GM10266 (cell line): ENCODE data around the gene CLEC11A.
"Not testable (repeated sequence)": the region's sequence is repeated elsewhere in the genome, so short reads cannot be mapped to it uniquely, and the experiment has no call there.

Experiments used
- DNase-seq: peaks from one replicate; pipeline ENCODE4 v3.0.0; 2012; ENCODE audit errors: extremely low spot score
- TF ChIP-seq, protein P1 (sequence below): IDR thresholded peaks from 2 replicates; pipeline ENCODE4 v1.5.1; 2012; ENCODE audit warnings: mild to moderate bottlenecking, low read depth; ENCODE audit not compliant: control insufficient read depth, insufficient read depth; ENCODE audit errors: missing control alignments

Gene CLEC11A

DNA sequence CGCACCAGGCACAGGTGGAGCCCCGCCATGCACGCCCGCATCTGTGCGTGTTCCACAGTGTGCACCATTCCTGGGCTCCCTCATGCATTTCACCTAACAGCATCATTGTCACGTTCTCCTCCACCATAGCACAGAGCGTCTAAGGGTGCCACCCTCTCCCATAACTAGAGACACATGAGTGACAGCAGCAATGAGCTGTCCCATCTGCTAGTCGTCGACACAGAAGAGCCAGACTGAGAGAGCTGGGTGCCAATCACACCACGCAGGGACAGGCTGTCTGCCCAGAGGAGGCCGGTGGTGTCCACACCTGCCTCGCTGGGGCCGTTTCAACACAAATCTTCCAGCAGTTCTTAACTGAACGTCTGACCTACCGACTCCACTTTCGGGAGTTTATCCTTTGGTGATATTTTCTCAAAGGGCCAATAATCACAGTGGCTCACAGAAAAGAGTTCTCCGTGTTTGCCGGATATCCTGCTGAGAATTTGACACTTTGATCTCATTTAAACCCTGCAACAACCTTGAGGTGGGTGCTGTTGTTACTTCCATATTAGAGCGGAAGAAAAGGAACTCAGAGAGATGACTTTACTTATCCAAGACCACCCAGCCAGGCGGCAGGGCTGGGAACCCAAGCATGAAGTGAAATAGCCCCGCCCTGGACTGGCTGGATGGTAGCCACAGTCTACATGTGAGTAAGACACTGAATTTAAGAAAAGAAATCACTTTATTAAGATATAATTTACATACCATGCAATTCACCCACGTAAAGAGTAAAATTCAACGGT lies 16.2 kb downstream of the CLEC11A start:
- DNase-seq = no peak
- TF ChIP-seq, protein P1, sequence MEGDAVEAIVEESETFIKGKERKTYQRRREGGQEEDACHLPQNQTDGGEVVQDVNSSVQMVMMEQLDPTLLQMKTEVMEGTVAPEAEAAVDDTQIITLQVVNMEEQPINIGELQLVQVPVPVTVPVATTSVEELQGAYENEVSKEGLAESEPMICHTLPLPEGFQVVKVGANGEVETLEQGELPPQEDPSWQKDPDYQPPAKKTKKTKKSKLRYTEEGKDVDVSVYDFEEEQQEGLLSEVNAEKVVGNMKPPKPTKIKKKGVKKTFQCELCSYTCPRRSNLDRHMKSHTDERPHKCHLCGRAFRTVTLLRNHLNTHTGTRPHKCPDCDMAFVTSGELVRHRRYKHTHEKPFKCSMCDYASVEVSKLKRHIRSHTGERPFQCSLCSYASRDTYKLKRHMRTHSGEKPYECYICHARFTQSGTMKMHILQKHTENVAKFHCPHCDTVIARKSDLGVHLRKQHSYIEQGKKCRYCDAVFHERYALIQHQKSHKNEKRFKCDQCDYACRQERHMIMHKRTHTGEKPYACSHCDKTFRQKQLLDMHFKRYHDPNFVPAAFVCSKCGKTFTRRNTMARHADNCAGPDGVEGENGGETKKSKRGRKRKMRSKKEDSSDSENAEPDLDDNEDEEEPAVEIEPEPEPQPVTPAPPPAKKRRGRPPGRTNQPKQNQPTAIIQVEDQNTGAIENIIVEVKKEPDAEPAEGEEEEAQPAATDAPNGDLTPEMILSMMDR = no peak

- TF ChIP-seq, protein P1 = no peak
Measured at GRCh38 chr19:50739914-50740426, 16.8 kb downstream of the CLEC11A start.

DNA sequence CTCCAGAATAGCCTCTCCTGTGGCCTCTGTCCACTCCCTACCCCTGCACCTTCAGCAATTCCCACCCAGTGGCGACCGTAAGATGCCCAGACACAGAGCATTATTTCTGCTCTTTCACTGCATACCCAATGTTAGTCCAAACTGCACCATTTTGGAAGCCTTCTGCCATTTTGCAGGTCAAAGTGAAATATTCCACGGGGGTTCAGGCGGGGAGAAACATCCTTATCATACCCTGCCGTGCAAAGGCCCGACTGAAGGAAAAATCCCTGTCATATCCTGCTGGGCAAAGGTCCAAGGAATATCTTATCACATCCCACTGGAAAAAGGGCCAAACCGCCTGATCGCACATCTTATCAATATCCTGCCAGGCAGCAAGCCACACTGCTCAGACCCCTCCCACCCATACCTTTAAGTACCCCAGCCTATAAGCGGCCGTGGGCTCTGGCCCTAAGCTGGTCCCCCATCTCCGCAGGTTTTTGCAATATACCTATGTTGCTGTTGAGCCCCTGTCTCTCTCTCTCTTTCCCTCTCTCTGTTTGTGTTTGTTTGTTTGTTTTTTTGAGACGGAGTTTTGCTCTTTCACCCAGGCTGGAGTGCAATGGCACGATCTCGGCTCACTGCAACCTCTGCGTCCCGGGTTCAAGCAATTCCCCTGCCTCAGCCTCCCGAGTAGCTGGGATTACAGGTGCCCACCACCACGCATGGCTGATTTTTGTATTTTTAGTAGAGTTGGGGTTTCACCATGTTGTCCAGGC lies 18.2 kb downstream of the CLEC11A start:
- TF ChIP-seq, protein P1 = no peak
- DNase-seq = no peak

More at GRCh38 chr19:50739914-50740426, 16.8 kb downstream of the CLEC11A start:
- DNase-seq = no peak

DNA sequence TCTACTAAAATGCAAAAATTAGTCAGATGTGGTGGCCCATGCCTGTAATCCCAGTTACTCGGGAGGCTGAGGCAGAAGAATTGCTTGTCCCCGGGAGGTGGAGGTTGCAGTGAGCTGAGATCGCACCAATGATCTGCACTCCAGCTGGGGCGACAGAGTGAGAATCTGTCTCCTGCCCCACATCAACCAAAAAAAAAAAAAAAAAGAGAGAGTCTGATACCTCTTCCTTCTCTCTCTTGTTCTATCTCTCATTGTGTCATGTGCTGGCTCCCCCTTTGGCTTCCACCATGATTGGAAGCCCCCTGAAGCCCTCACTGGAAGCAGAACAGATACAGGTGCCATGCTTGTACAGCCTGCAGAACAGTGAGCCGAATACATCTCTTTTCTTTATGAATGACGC lies 20.4 kb downstream of the CLEC11A start:
- no peak for DNase-seq
- TF ChIP-seq, protein P1 = no peak

- TF ChIP-seq, protein P1 = no peak
- DNase-seq = no peak
Measured at GRCh38 chr19:50745221-50745620, 22.1 kb downstream of the CLEC11A start.

DNA sequence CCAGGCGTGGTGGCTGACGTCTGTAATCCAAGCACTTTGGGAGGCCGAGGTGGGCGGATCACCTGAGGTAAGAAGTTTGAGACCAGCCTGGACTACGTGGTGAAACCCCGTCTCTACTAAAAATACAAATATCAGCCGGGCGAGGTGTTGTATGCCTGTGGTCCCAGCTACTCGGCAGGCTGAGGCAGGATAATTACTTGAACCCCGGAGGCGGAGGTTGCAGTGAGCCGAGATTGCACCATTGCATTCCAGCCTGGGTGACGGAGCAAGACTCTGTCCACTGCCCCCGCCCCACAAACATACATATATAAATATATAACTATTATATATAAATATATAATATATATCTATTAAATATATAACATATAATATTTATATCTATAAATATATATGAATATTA lies 24.0 kb downstream of the CLEC11A start:
- not testable (repeated sequence) for DNase-seq

GRCh38 chr19:50749490-50749889 lies 26.3 kb downstream of the CLEC11A start:
- TF ChIP-seq, protein P1 = no peak
- no peak for DNase-seq
